HEK293 (cell line): ENCODE measurements around the gene CACNA1E.

Experiments used
- CTCF ChIA-PET: fragments of 350-600 bp; formaldehyde crosslinking; extraction: SDS; loops from one replicate; lab custom pipeline; 2021; ENCODE audit warnings: antibody characterized with exemption; lab: Yijun Ruan, JAX
- POLR2A ChIA-PET: fragments of 300-600 bp; formaldehyde crosslinking; extraction: SDS; loops from one replicate; lab custom pipeline; 2020; ENCODE audit warnings: antibody characterized with exemption, inconsistent platforms; lab: Yijun Ruan, JAX
- H3K27ac ChIP-seq: fragments of 200-500 bp; sonication (Bioruptor generic); 2 replicates; pipeline ENCODE4 v1.5.1; 2014; ENCODE audit warnings: low read depth, low read length, control low read depth, inconsistent platforms; ENCODE audit errors: extremely low read depth
- H3K36me3 ChIP-seq, 2 experiments: fragments of 200-500 bp in 1 of 2; sonication (Bioruptor generic) in 1 of 2; 1 replicate in 1 of 2; 2 replicates in 1 of 2; pipeline ENCODE4 v1.5.1; 2014 to 2017; ENCODE audit warnings: inconsistent platforms in 2 of 2, low read length in 2 of 2; ENCODE audit not compliant: control insufficient read depth in 2 of 2, insufficient read depth in 1 of 2
- H3K4me1 ChIP-seq: fragments of 200-500 bp; sonication (Bioruptor generic); 2 replicates; pipeline ENCODE4 v1.5.1; 2014; ENCODE audit warnings: mild to moderate bottlenecking, low read length, inconsistent platforms; ENCODE audit not compliant: control insufficient read depth, insufficient read depth
- H3K4me3 ChIP-seq: 2 replicates; pipeline ENCODE4 v1.5.1; 2011; ENCODE audit warnings: low read depth, mild to moderate bottlenecking, control low read depth, low read length, moderate library complexity
- H3K9me3 ChIP-seq: fragments of 200-500 bp; sonication (Bioruptor generic); 2 replicates; pipeline ENCODE4 v1.5.1; 2014; ENCODE audit warnings: low read depth, low read length, inconsistent platforms; ENCODE audit not compliant: control insufficient read depth, insufficient read depth
- BCL11A ChIP-seq: fragments of 450-650 bp; formaldehyde crosslinking; IDR thresholded peaks from 2 replicates; pipeline ENCODE4 v1.5.1; 2016; ENCODE audit warnings: low read depth, missing biosample characterization, missing genetic modification characterization
- BCL11B ChIP-seq: fragments of 450-650 bp; formaldehyde crosslinking; IDR thresholded peaks from 2 replicates; pipeline ENCODE4 v1.5.1; 2016; ENCODE audit warnings: low read depth, missing biosample characterization, missing genetic modification characterization
- GLI2 ChIP-seq: fragments of 450-650 bp; formaldehyde crosslinking; IDR thresholded peaks from 2 replicates; pipeline ENCODE4; 2017; ENCODE audit warnings: missing biosample characterization, missing genetic modification characterization, low read depth, borderline replicate concordance
- MYNN ChIP-seq: fragments of 450-650 bp; formaldehyde crosslinking; IDR thresholded peaks from 2 replicates; pipeline ENCODE4 v1.5.1; 2016; ENCODE audit warnings: missing biosample characterization, missing genetic modification characterization, borderline replicate concordance
- MZF1 ChIP-seq: fragments of 450-650 bp; formaldehyde crosslinking; IDR thresholded peaks from 2 replicates; pipeline ENCODE4 v1.5.1; 2017; ENCODE audit warnings: missing biosample characterization, missing genetic modification characterization, borderline replicate concordance
- RBAK ChIP-seq: fragments of 450-650 bp; formaldehyde crosslinking; IDR thresholded peaks from 2 replicates; pipeline ENCODE4 v1.5.1; 2016; ENCODE audit warnings: missing biosample characterization, missing genetic modification characterization
- REPIN1 ChIP-seq: fragments of 450-650 bp; formaldehyde crosslinking; IDR thresholded peaks from 2 replicates; pipeline ENCODE4 v1.5.1; 2017; ENCODE audit warnings: missing biosample characterization, missing genetic modification characterization, low read depth
- SP2 ChIP-seq: fragments of 450-650 bp; formaldehyde crosslinking; IDR thresholded peaks from 2 replicates; pipeline ENCODE4 v1.5.1; 2016; ENCODE audit warnings: missing biosample characterization, missing genetic modification characterization
- ZBTB17 ChIP-seq: fragments of 450-650 bp; formaldehyde crosslinking; IDR thresholded peaks from 2 replicates; pipeline ENCODE4 v1.5.1; 2016; ENCODE audit warnings: missing biosample characterization, missing genetic modification characterization
- ZFP37 ChIP-seq: fragments of 450-650 bp; formaldehyde crosslinking; IDR thresholded peaks from 2 replicates; pipeline ENCODE4 v1.5.1; 2016; ENCODE audit warnings: missing biosample characterization, missing genetic modification characterization
- ZFP41 ChIP-seq: fragments of 450-650 bp; formaldehyde crosslinking; IDR thresholded peaks from 2 replicates; pipeline ENCODE4 v1.5.1; 2016; ENCODE audit warnings: missing biosample characterization, missing genetic modification characterization, borderline replicate concordance
- ZNF121 ChIP-seq: fragments of 450-650 bp; formaldehyde crosslinking; IDR thresholded peaks from 2 replicates; pipeline ENCODE4 v1.5.1; 2016; ENCODE audit warnings: missing biosample characterization, missing genetic modification characterization
- ZNF140 ChIP-seq: fragments of 450-650 bp; formaldehyde crosslinking; IDR thresholded peaks from 2 replicates; pipeline ENCODE4 v1.5.1; 2016; ENCODE audit warnings: missing biosample characterization, missing genetic modification characterization
- ZNF174 ChIP-seq: fragments of 450-650 bp; formaldehyde crosslinking; IDR thresholded peaks from 2 replicates; pipeline ENCODE4 v1.5.0; 2017; ENCODE audit warnings: missing biosample characterization, mild to moderate bottlenecking, missing genetic modification characterization
- ZNF223 ChIP-seq: fragments of 450-650 bp; formaldehyde crosslinking; IDR thresholded peaks from 2 replicates; pipeline ENCODE4 v1.5.1; 2016; ENCODE audit warnings: missing biosample characterization, missing genetic modification characterization
- ZNF335 ChIP-seq: fragments of 450-650 bp; formaldehyde crosslinking; conservative IDR thresholded peaks from 2 replicates; pipeline ENCODE4 v1.5.1; 2016; ENCODE audit warnings: missing biosample characterization, missing genetic modification characterization
- ZNF398 ChIP-seq: fragments of 450-650 bp; formaldehyde crosslinking; IDR thresholded peaks from 2 replicates; pipeline ENCODE4 v1.5.1; 2017; ENCODE audit warnings: missing biosample characterization, missing genetic modification characterization
- ZNF488 ChIP-seq: fragments of 450-650 bp; formaldehyde crosslinking; IDR thresholded peaks from 2 replicates; pipeline ENCODE4 v1.5.1; 2016; ENCODE audit warnings: missing biosample characterization, missing genetic modification characterization
- ZNF571 ChIP-seq: fragments of 450-650 bp; formaldehyde crosslinking; IDR thresholded peaks from 2 replicates; pipeline ENCODE4 v1.5.0; 2017; ENCODE audit warnings: missing biosample characterization, missing genetic modification characterization
- ZNF600 ChIP-seq: fragments of 450-650 bp; formaldehyde crosslinking; IDR thresholded peaks from 2 replicates; pipeline ENCODE4 v1.5.1; 2016; ENCODE audit warnings: missing biosample characterization, missing genetic modification characterization
- ZNF624 ChIP-seq: fragments of 450-650 bp; formaldehyde crosslinking; IDR thresholded peaks from 2 replicates; pipeline ENCODE4 v1.5.1; 2017; ENCODE audit warnings: missing biosample characterization, missing genetic modification characterization
- ZNF692 ChIP-seq: fragments of 450-650 bp; formaldehyde crosslinking; IDR thresholded peaks from 2 replicates; pipeline ENCODE4 v1.5.1; 2016; ENCODE audit warnings: missing biosample characterization, missing genetic modification characterization
- ZNF768 ChIP-seq: fragments of 450-650 bp; formaldehyde crosslinking; IDR thresholded peaks from 2 replicates; pipeline ENCODE4 v1.5.1; 2018; ENCODE audit warnings: missing biosample characterization, mild to moderate bottlenecking, missing genetic modification characterization
- ZNF830 ChIP-seq: fragments of 450-650 bp; IDR thresholded peaks from 2 replicates; pipeline ENCODE4 v1.5.0; 2018; ENCODE audit warnings: missing biosample characterization, missing genetic modification characterization, low read depth, mild to moderate bottlenecking, moderate library complexity
- TF ChIP-seq, protein P1 (sequence below): fragments of 450-650 bp; formaldehyde crosslinking; IDR thresholded peaks from 2 replicates; pipeline ENCODE4 v1.5.1; 2016; ENCODE audit warnings: missing biosample characterization, missing genetic modification characterization, borderline replicate concordance

CACNA1E gene

DNA sequence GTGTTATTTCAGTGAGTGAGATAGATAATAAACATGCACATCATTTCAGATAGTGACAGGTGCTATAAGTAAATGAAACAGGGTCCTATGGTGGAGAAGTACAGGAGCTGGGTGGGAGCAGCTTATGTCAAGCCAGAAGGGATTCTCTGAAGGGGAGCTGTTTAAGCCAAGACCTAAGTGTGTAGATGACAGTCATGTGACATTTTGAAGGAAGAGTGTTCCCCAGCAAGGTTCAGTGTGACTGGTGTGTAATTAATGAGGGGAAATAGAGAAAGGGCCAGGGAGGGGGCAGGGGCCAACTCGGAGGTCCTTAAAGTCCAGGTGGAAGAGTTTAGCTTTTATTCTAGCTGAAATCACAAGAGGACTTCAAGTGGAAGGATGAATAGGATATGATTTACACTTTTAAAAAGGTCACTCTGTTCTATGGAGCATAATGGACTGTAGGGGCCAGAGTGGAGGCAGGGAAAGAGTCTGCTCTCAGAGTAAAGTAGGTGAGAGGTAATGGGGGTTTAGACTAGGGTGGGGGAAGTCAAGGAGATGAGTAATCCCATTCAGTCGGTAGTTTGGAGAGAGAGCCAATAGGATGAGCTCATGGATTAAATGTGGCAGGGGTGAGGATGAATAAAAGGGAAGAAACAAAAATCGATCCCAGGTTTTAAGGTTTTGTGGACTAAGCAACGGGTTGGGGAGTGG lies 243.1 kb downstream of the CACNA1E start:
- Histone ChIP-seq H3K27ac (no peak overlapping the region), H3K4me1 (no peaks in the 10 kb centered on the region), H3K4me3 (no peak overlapping the region)
- TF ChIP-seq REPIN1 (tag by site-specific recombination) (no peak), ZNF140 (no peak), SP2 (tag by site-specific recombination) (no peak), GLI2 (tag by site-specific recombination) (no peak), ZNF398 (tag by site-specific recombination) (no peak), ZNF571 (no peak), ZFP41 (tag by site-specific recombination) (no peak), BCL11A (tag by site-specific recombination) (no peak), ZNF121 (tag by site-specific recombination) (no peak), ZNF223 (no peak), ZNF488 (tag by site-specific recombination) (no peak), ZFP37 (tag by site-specific recombination) (no peak)
- TF ChIP-seq, all 188 proteins: peak for 0
- POLR2A ChIA-PET = no interaction called here
- CTCF ChIA-PET = no interaction called here
- Histone ChIP-seq H3K9me3 (no peaks in the 10 kb centered on the region), H3K36me3 (no peaks in the 10 kb centered on the region)

DNA sequence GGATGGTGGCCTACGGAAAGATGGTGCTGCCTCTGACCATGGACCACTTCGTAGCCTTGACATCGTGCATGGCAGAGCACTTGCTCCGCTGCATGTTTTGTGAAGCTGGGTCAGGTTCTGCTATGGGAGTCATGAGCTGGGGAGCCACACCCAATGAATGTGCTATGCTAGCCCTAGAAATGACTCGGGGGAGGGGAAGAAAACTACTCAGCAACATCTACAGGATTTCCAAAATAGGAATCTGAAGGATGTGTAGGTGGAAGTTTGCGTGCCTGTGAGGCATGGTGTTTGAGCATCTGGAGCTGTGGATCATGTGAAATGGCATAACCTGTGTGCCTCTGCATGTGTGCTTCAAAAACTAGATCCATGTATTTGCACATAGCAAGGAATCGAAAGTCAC lies 247.3 kb downstream of the CACNA1E start:
- CTCF ChIA-PET = no interaction called here
- TF ChIP-seq ZNF121 (tag by site-specific recombination) = no peak
- TF ChIP-seq, protein P1, sequence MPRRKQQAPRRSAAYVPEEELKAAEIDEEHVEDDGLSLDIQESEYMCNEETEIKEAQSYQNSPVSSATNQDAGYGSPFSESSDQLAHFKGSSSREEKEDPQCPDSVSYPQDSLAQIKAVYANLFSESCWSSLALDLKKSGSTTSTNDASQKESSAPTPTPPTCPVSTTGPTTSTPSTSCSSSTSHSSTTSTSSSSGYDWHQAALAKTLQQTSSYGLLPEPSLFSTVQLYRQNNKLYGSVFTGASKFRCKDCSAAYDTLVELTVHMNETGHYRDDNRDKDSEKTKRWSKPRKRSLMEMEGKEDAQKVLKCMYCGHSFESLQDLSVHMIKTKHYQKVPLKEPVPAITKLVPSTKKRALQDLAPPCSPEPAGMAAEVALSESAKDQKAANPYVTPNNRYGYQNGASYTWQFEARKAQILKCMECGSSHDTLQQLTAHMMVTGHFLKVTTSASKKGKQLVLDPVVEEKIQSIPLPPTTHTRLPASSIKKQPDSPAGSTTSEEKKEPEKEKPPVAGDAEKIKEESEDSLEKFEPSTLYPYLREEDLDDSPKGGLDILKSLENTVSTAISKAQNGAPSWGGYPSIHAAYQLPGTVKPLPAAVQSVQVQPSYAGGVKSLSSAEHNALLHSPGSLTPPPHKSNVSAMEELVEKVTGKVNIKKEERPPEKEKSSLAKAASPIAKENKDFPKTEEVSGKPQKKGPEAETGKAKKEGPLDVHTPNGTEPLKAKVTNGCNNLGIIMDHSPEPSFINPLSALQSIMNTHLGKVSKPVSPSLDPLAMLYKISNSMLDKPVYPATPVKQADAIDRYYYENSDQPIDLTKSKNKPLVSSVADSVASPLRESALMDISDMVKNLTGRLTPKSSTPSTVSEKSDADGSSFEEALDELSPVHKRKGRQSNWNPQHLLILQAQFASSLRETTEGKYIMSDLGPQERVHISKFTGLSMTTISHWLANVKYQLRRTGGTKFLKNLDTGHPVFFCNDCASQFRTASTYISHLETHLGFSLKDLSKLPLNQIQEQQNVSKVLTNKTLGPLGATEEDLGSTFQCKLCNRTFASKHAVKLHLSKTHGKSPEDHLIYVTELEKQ = no peak
- TF ChIP-seq BCL11B (tag by site-specific recombination) = no peak
- no peak for TF ChIP-seq ZBTB17 (tag by site-specific recombination)
- TF ChIP-seq ZNF768 (tag by site-specific recombination) = no peak
- TF ChIP-seq ZNF830 (tag by site-specific recombination) = no peak
- TF ChIP-seq MZF1 = no peak
- TF ChIP-seq ZNF692 = no peak
- TF ChIP-seq ZNF174 (tag by site-specific recombination) = no peak
- no peak for TF ChIP-seq ZNF600 (tag by site-specific recombination)
- no peak for TF ChIP-seq ZNF335
- no peak for TF ChIP-seq MYNN (tag by site-specific recombination)
- no peak for TF ChIP-seq ZNF624 (tag by site-specific recombination)
- TF ChIP-seq RBAK (tag by site-specific recombination) = no peak
- Histone ChIP-seq H3K27ac (no peak overlapping the region), H3K4me1 (no peaks in the 10 kb centered on the region), H3K9me3 (no peaks in the 10 kb centered on the region), H3K4me3 (no peak overlapping the region), H3K36me3 (no peaks in the 10 kb centered on the region)
- POLR2A ChIA-PET = no interaction called here
